ENCODE results near the gene MAD1L1. TPM values are rescaled to one million over a fixed set of nuclear protein-coding genes. Genes with fewer than 3 reads are reported as not detected.

The MAD1L1 gene
- total and polyA plus RNA-seq, 2 of the 13 experiments (the other 11 are each of a cell fraction or from before 2014, with no cell fraction given), result 17.4 to 64.7 TPM

DNA sequence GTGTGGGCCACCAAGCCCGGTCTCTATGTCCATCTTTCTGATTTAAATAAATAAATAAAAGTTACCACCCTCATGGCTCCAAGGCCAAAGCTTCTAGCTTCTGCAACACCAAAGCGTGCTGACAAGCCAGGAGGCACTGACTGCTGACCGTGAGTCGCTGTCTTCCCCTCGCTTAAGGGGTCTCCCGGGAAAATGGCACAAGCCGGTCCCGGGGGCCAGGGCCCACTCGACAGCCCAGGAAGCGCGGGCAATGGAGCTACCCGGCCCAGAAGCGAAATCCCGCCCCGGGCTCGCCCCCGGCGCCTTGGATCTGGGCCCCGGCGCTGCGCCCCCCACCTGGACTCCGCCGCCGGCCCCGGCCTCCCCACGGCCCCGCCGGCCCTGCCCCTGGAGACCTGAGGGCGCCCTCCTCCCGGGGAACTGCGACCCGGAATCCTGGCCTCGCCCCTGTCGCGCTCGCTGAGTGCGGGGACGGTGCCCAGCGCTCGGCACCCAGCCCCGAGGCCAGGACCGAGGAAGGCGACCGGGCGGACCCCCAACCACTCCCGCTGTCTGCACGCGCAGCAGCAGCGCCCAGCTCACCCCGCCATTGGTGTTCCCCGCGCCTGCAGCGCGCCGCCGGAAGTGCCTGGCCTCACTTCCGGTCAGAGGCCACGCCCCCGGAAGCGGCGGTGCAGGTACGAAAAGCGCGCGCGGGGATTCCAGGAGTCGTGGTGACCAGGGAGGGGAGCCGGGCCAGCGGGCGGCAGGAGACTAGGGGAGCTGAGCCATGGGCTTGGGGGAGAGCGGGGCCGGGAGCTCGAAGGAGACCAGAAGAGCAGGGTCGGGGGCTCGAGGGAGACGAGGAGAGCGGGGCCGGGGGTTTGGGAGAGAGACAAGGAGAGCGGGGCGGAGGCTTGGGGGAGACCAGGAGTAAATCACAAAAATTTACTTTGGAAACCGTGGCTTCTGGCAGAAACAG lies 9.1 kb upstream of the MAD1L1 start, which contains the start of the genes MRM2 and NUDT1 (continued):
- TF ChIP-seq, protein P1, sequence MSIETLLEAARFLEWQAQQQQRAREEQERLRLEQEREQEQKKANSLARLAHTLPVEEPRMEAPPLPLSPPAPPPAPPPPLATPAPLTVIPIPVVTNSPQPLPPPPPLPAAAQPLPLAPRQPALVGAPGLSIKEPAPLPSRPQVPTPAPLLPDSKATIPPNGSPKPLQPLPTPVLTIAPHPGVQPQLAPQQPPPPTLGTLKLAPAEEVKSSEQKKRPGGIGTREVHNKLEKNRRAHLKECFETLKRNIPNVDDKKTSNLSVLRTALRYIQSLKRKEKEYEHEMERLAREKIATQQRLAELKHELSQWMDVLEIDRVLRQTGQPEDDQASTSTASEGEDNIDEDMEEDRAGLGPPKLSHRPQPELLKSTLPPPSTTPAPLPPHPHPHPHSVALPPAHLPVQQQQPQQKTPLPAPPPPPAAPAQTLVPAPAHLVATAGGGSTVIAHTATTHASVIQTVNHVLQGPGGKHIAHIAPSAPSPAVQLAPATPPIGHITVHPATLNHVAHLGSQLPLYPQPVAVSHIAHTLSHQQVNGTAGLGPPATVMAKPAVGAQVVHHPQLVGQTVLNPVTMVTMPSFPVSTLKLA (IDR thresholded peaks at IDR 0.05), result peak; percentile 64
- TF ChIP-seq, protein P2, sequence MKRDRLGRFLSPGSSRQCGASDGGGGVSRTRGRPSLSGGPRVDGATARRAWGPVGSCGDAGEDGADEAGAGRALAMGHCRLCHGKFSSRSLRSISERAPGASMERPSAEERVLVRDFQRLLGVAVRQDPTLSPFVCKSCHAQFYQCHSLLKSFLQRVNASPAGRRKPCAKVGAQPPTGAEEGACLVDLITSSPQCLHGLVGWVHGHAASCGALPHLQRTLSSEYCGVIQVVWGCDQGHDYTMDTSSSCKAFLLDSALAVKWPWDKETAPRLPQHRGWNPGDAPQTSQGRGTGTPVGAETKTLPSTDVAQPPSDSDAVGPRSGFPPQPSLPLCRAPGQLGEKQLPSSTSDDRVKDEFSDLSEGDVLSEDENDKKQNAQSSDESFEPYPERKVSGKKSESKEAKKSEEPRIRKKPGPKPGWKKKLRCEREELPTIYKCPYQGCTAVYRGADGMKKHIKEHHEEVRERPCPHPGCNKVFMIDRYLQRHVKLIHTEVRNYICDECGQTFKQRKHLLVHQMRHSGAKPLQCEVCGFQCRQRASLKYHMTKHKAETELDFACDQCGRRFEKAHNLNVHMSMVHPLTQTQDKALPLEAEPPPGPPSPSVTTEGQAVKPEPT (CRISPR knock-in tag; IDR thresholded peaks at IDR 0.05; ENCODE audit: low read depth), result no peak; the same call in 1 of the 2 replicates
- TF ChIP-seq, protein P3, sequence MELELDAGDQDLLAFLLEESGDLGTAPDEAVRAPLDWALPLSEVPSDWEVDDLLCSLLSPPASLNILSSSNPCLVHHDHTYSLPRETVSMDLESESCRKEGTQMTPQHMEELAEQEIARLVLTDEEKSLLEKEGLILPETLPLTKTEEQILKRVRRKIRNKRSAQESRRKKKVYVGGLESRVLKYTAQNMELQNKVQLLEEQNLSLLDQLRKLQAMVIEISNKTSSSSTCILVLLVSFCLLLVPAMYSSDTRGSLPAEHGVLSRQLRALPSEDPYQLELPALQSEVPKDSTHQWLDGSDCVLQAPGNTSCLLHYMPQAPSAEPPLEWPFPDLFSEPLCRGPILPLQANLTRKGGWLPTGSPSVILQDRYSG (CRISPR knock-in tag; IDR thresholded peaks at IDR 0.05), result no peak
- TF ChIP-seq CEBPG (CRISPR knock-in tag; IDR thresholded peaks at IDR 0.05), result no peak
- no peak for TF ChIP-seq RCOR2 (CRISPR knock-in tag; IDR thresholded peaks at IDR 0.05)
- no peak for TF ChIP-seq KLF11 (CRISPR knock-in tag; IDR thresholded peaks at IDR 0.05)
- TF ChIP-seq MLLT10 (CRISPR knock-in tag; IDR thresholded peaks at IDR 0.05), result no peak
- peak; percentile 84; the same call in 1 of the 2 replicates for TF ChIP-seq RFXAP (CRISPR knock-in tag; IDR thresholded peaks at IDR 0.05; ENCODE audit: borderline replicate concordance)
- TF ChIP-seq YEATS2 (CRISPR knock-in tag; IDR thresholded peaks at IDR 0.05; ENCODE audit: borderline replicate concordance), result peak; percentile 92
- no peak for TF ChIP-seq ZNF879 (CRISPR knock-in tag; IDR thresholded peaks at IDR 0.05)
- no peak for TF ChIP-seq SOX13 (IDR thresholded peaks at IDR 0.05)
- no peak for TF ChIP-seq SOX13 (CRISPR knock-in tag; conservative IDR thresholded peaks at IDR 0.05 in 1 of 2, IDR thresholded peaks at IDR 0.05 in 1 of 2)
- TF ChIP-seq MAFF (IDR thresholded peaks at IDR 0.05; ENCODE audit: low read depth, low read length), result no peak
- TF ChIP-seq NONO (IDR thresholded peaks at IDR 0.05), result no peak
- peak; percentile 90 for TF ChIP-seq NONO (CRISPR knock-in tag; conservative IDR thresholded peaks at IDR 0.05)
- TF ChIP-seq, protein P4, sequence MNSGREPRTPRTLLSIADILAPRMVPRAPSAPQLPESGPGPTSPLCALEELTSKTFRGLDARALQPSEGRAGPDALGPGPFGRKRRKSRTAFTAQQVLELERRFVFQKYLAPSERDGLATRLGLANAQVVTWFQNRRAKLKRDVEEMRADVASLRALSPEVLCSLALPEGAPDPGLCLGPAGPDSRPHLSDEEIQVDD (CRISPR knock-in tag; IDR thresholded peaks at IDR 0.05; ENCODE audit: borderline replicate concordance), result no peak
- TF ChIP-seq SIX4 (CRISPR knock-in tag; IDR thresholded peaks at IDR 0.05), result no peak
- peak; percentile 72; the same call in 1 of the 2 replicates for TF ChIP-seq ZBTB20 (CRISPR knock-in tag; IDR thresholded peaks at IDR 0.05; ENCODE audit: borderline replicate concordance, low read depth)
- TF ChIP-seq, protein P5, sequence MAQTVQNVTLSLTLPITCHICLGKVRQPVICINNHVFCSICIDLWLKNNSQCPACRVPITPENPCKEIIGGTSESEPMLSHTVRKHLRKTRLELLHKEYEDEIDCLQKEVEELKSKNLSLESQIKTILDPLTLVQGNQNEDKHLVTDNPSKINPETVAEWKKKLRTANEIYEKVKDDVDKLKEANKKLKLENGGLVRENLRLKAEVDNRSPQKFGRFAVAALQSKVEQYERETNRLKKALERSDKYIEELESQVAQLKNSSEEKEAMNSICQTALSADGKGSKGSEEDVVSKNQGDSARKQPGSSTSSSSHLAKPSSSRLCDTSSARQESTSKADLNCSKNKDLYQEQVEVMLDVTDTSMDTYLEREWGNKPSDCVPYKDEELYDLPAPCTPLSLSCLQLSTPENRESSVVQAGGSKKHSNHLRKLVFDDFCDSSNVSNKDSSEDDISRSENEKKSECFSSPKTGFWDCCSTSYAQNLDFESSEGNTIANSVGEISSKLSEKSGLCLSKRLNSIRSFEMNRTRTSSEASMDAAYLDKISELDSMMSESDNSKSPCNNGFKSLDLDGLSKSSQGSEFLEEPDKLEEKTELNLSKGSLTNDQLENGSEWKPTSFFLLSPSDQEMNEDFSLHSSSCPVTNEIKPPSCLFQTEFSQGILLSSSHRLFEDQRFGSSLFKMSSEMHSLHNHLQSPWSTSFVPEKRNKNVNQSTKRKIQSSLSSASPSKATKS (CRISPR knock-in tag; IDR thresholded peaks at IDR 0.05), result no peak
- TF ChIP-seq, protein P6, sequence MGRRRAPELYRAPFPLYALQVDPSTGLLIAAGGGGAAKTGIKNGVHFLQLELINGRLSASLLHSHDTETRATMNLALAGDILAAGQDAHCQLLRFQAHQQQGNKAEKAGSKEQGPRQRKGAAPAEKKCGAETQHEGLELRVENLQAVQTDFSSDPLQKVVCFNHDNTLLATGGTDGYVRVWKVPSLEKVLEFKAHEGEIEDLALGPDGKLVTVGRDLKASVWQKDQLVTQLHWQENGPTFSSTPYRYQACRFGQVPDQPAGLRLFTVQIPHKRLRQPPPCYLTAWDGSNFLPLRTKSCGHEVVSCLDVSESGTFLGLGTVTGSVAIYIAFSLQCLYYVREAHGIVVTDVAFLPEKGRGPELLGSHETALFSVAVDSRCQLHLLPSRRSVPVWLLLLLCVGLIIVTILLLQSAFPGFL (CRISPR knock-in tag; IDR thresholded peaks at IDR 0.05), result no peak
- TF ChIP-seq ZNF124 (CRISPR knock-in tag; IDR thresholded peaks at IDR 0.05), result peak; percentile 64; the same call in 1 of the 2 replicates
- no peak for TF ChIP-seq FOSL1 (CRISPR knock-in tag; IDR thresholded peaks at IDR 0.05; ENCODE audit: borderline replicate concordance)

All from HepG2 (cell line).